Erythroblast (primary cell): ENCODE data around the gene NT5C1B.

ENCODE experiments used
- GATA1 ChIP-seq: IDR thresholded peaks from 2 replicates; pipeline ENCODE4 v1.6.1; 2011; ENCODE audit warnings: low read depth, mild to moderate bottlenecking, control low read depth, low read length, moderate library complexity
- POLR2A ChIP-seq: IDR thresholded peaks from 2 replicates; pipeline ENCODE4 v1.6.1; 2011; ENCODE audit warnings: mild to moderate bottlenecking, low read length

- no peak for TF ChIP-seq POLR2A
- TF ChIP-seq GATA1, result no peak
Measured at GRCh38 chr2:18588049-18588448, 1.3 kb downstream of the NT5C1B start.
